HepG2 (cell line): ENCODE measurements around the gene SZRD1. TPM values are rescaled to one million over a fixed set of nuclear protein-coding genes. Genes with fewer than 3 reads are reported as not detected.

Experiments used
- ATAC-seq: fragments of 200-7000 bp; cut with Tn5 transposase; 3 replicates; pipeline ENCODE4 v1.9.1; 2020; ENCODE audit warnings: mild to moderate bottlenecking, moderate library complexity
- BruUV-seq: library from RNA; stranded (reverse); fragments of 400-500 nt; replicated peaks from 2 replicates; lab custom pipeline; 2021; lab: Mats Ljungman, UMichigan
- CTCF ChIA-PET: fragments of 300-600 bp; formaldehyde crosslinking; extraction: SDS; loops from one replicate; lab custom pipeline; 2021; ENCODE audit warnings: low total read pairs, inconsistent platforms, low intra/inter-chr PET ratio; lab: Yijun Ruan, JAX
- POLR2A ChIA-PET: fragments of 350-600 bp; sonication (Branson Sonifier 250); formaldehyde crosslinking; loops from one replicate; lab custom pipeline; 2020; ENCODE audit warnings: antibody characterized with exemption, inconsistent platforms; lab: Yijun Ruan, JAX
- DNase-seq: peaks from one replicate; pipeline ENCODE4 v3.0.0-alpha.2; 2015; ENCODE audit warnings: low spot score
- FAIRE-seq: peaks from 3 replicates; lab custom pipeline; 2011; peaks lifted over from hg19 to GRCh38; lab: Jason Lieb, UNC
- H2AFZ ChIP-seq: one replicate; pipeline ENCODE4 v1.6.1; 2011; ENCODE audit warnings: low read length, inconsistent platforms
- H3K27ac ChIP-seq: fragments of 300-600 bp; 3 replicates; pipeline ENCODE4 v1.8.0; 2011; ENCODE audit warnings: mixed run types, mild to moderate bottlenecking, mixed read lengths, low read length, inconsistent platforms; ENCODE audit not compliant: insufficient read depth; ENCODE audit errors: extremely low read length
- H3K27me3 ChIP-seq, 2 experiments: fragments of 200-600 bp in 1 of 2; 2 replicates in 1 of 2; 3 replicates in 1 of 2; pipeline versions ENCODE4 v1.6.0 to v1.8.0; 2011; ENCODE audit warnings: low read length in 2 of 2, mild to moderate bottlenecking in 2 of 2, moderate library complexity in 2 of 2, inconsistent platforms in 1 of 2; ENCODE audit not compliant: insufficient read depth in 2 of 2, control insufficient read depth in 1 of 2
- H3K36me3 ChIP-seq, 2 experiments: fragments of 200-600 bp in 1 of 2; replicated peaks in 1 of 2; 2 replicates in 1 of 2; 3 replicates in 1 of 2; pipeline versions ENCODE4 v1.5.1 to v1.8.0; 2011; ENCODE audit warnings: low read length in 2 of 2, inconsistent platforms in 1 of 2; ENCODE audit not compliant: insufficient read depth in 2 of 2, control insufficient read depth in 1 of 2
- H3K4me1 ChIP-seq: 2 replicates; pipeline ENCODE4 v1.5.1; 2012; ENCODE audit warnings: low read length, inconsistent platforms; ENCODE audit not compliant: insufficient read depth
- H3K4me2 ChIP-seq: 2 replicates; pipeline ENCODE4 v1.6.0; 2011; ENCODE audit warnings: low read depth, low read length, inconsistent platforms
- H3K4me3 ChIP-seq, 3 experiments: fragments of 200-600 bp in 1 of 3; sonication (generic), shearing (Covaris generic) in 1 of 3; replicated peaks in 1 of 3; 2 replicates each; pipeline ENCODE4 v1.5.1; 2011 to 2016; ENCODE audit warnings: low read length in 3 of 3, inconsistent platforms in 2 of 3, low read depth in 2 of 3, mild to moderate bottlenecking in 2 of 3, control low read depth in 1 of 3, mixed read lengths in 1 of 3; ENCODE audit not compliant: insufficient read depth in 1 of 3
- H3K79me2 ChIP-seq: one replicate; pipeline ENCODE4 v1.6.1; 2011; ENCODE audit warnings: low read length, inconsistent platforms; ENCODE audit not compliant: insufficient read depth
- H3K9ac ChIP-seq: 2 replicates; pipeline ENCODE4 v1.6.0; 2011; ENCODE audit warnings: mild to moderate bottlenecking, low read depth, low read length, inconsistent platforms; ENCODE audit not compliant: insufficient read depth
- H3K9me3 ChIP-seq: 2 replicates; pipeline ENCODE4 v1.5.1; 2012; ENCODE audit warnings: mild to moderate bottlenecking, low read length
- H4K20me1 ChIP-seq: 2 replicates; pipeline ENCODE4 v1.6.0; 2011; ENCODE audit warnings: inconsistent platforms, mild to moderate bottlenecking, low read length, moderate library complexity; ENCODE audit not compliant: insufficient read depth
- GPN1 ChIP-seq: sonication (generic); formaldehyde crosslinking; IDR thresholded peaks from 2 replicates; pipeline ENCODE4 v1.5.1; 2020; ENCODE audit warnings: missing genetic modification reagents, borderline replicate concordance
- IRX3 ChIP-seq: sonication (generic); formaldehyde crosslinking; IDR thresholded peaks from 2 replicates; pipeline ENCODE4 v1.8.1; 2023; ENCODE audit warnings: mild to moderate bottlenecking, low read depth, missing genetic modification reagents, borderline replicate concordance
- MAFK ChIP-seq, 2 experiments: IDR thresholded peaks in 1 of 2; conservative IDR thresholded peaks in 1 of 2; 2 replicates each; pipeline ENCODE4 v1.6.1; 2011; ENCODE audit warnings: improper control_type of control experiment in 2 of 2, low read length in 2 of 2
- ZNF333 ChIP-seq: sonication (generic); formaldehyde crosslinking; IDR thresholded peaks from 2 replicates; pipeline ENCODE4 v1.4.0; 2020; ENCODE audit warnings: mild to moderate bottlenecking, missing genetic modification reagents, borderline replicate concordance
- WGBS: methylation state at CpG from one replicate; pipeline ENCODE4 v1.1.6; 2017; ENCODE audit warnings: low lambda C conversion rate; 5-methylcytosine and 5-hydroxymethylcytosine counted together
- in situ Hi-C: cut with HindIII; loops from 2 replicates; pipeline ENCODE4 v1.10.0; 2017; ENCODE audit warnings: low pct_unique_long_range_greater_than_20kb; ENCODE audit not compliant: extremely low pct_ligation_motif_present
- intact Hi-C: fragments of 100-400 bp; cut with micrococcal nuclease; formaldehyde crosslinking; loops from one replicate; pipeline ENCODE4 v1.10.0; 2022; ENCODE audit not compliant: unreplicated experiment
- polyA plus RNA-seq, 8 experiments: library from polyadenylated mRNA; depleted of rRNA in 3 of 8; stranded (reverse) in 7 of 8; unstranded in 1 of 8; fragments of >200 nt; fragmentation: Illumina TruSeq in 4 of 8; extraction: Trizol in 4 of 8; gene quantifications; 2 replicates each; pipeline versions ENCODE4 v1.2.1 to v1.2.3, GENCODE V29; 2011 to 2016; ENCODE audit warnings: low read depth in 4 of 8, missing spikeins in 1 of 8, mixed read lengths in 1 of 8; ENCODE audit not compliant: insufficient read depth in 1 of 8
- total RNA-seq, 5 experiments: library from RNA; depleted of rRNA; stranded (reverse); fragments of >200 nt; fragmentation: Illumina TruSeq; extraction: Trizol; gene quantifications; 2 replicates each; pipeline ENCODE4 v1.2.3, GENCODE V29; 2016; ENCODE audit warnings: low read depth in 1 of 5

The SZRD1 gene
- total and polyA plus RNA-seq, 2 of the 13 experiments (the other 11 are each of a cell fraction or from before 2014, with no cell fraction given): 28.5 to 41.4 TPM

DNA sequence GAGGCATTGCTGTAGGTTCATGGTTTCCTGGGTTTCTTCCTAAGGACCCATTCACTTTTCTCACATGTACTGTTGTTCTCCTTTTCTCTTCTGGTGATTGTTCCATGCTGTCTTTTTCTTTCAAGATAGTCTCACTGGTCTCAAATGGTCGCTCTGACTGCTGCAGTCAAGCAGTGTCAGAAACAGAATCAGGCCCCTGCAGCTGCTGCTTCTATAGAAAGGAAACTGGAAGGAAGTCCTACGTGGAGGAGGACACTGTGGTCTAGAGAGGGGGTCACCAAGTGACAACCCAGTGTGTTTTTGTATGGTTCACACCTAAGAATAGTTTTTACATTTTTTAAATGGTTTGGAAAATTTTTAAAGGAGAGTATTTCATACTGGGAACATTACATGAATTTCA lies 75.9 kb downstream of the SZRD1 start:
- Histone ChIP-seq H2AFZ (no peak overlapping the region), H3K4me2 (no peak overlapping the region), H3K9ac (no peak overlapping the region), H3K36me3 (peaks cover 11 to 35% of the 10 kb centered on the region in 2 experiments; a peak in 4 of 5 replicates), H3K4me3 (no peak overlapping the region), H3K27ac (no peak overlapping the region), H3K9me3 (no peaks in the 10 kb centered on the region), H3K79me2 (peaks cover 17% of the 10 kb centered on the region), H3K4me1 (peaks cover 22% of the 10 kb centered on the region), H4K20me1 (no peaks in the 10 kb centered on the region), H3K27me3 (no peaks in the 10 kb centered on the region; a peak in 1 of 5 replicates)
- ATAC-seq (no peak), DNase-seq (no peak), FAIRE-seq (no peak)
- BruUV-seq: no TSS peak
- POLR2A ChIA-PET: interaction anchor here (0.6 kb wide), 1 partner anchor 49 kb away, joined by 3 read pairs; no protein-coding TSS in a partner anchor
- TF ChIP-seq IRX3 (CRISPR knock-in tag) (no peak), ZNF333 (CRISPR knock-in tag) (no peak)
- intact Hi-C loops: no loop called here
- CTCF ChIA-PET: no interaction called here
- in situ Hi-C loops: no loop called here
- 98% methylated on average over 2 of the region's 2 CpGs for WGBS

DNA sequence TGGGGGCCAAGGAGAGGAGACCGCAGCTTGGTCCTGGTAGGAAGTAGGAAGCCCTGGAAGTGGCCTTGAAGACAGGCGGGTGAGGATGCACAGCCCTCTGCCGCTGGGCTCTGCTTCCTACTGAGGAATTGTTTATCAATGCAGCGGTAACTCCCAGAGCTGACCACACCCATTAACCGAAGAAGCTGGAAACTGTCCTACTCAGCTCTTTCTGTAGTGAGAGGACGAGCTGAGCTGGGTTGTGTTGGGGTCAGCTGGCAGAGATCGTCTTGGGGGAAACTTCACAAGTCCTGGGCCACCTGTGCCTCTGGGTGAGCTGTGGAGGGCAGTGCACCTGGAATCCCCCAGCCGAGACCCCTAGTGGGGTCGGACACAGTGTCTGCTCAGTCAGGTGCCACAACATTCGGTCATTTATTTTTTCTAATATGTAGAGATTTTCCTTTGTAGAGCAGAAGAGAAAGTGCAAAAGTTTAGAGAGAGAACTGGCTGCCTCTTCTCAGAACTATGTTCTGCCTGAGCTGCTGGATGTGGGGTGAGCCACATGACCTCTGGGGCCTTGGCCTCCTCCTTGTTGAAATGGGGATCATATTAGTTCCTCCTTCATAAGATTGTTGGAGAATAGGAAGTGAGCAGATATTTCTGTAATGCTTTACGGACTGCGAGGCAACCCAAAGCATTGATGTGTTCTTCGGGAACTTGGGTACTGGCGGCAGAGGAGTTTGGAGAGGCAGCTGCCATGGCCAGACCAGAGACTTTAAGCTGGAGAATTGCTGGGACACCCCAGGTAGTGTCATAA lies 77.1 kb downstream of the SZRD1 start:
- H3K27me3 ChIP-seq: no peaks in the 10 kb centered on the region; a peak in 1 of 5 replicates
- FAIRE-seq (no peak), DNase-seq (no peak), ATAC-seq (no peak)
- intact Hi-C loops: no loop called here
- no peak overlapping the region for H3K4me2 ChIP-seq
- peaks cover 22% of the 10 kb centered on the region for H3K4me1 ChIP-seq
- CTCF ChIA-PET: no interaction called here
- H3K4me3 ChIP-seq: no peak overlapping the region
- no peak overlapping the region for H3K9ac ChIP-seq
- H3K9me3 ChIP-seq: no peaks in the 10 kb centered on the region
- WGBS: 98% methylated on average over 14 of the region's 14 CpGs
- POLR2A ChIA-PET: no interaction called here
- no TSS peak for BruUV-seq
- H3K79me2 ChIP-seq: peaks cover 17% of the 10 kb centered on the region
- peaks cover 18 to 47% of the 10 kb centered on the region in 2 experiments; a peak in 4 of 5 replicates for H3K36me3 ChIP-seq
- no peak overlapping the region for H2AFZ ChIP-seq
- H4K20me1 ChIP-seq: no peaks in the 10 kb centered on the region
- H3K27ac ChIP-seq: no peak overlapping the region
- in situ Hi-C loops: no loop called here
- TF ChIP-seq MAFK (conservative IDR thresholded peaks at IDR 0.05 in 1 of 2, IDR thresholded peaks at IDR 0.05 in 1 of 2; ENCODE audit: low read length in 2 of 2): peak in 1 of 2 experiments; percentile 15; a peak in 1 of 4 replicates
- TF ChIP-seq GPN1 (CRISPR knock-in tag): no peak
